Trophoblast cell (in vitro differentiated cells and primary cell): Measurements from ENCODE around the gene SLC9A1.

Experiments used
- DNase-seq, 2 donors: peaks; one replicate each; pipeline ENCODE4 v3.0.0-alpha.2; 2016
- H2AFZ ChIP-seq: 2 replicates; pipeline ENCODE4 v1.6.1; 2013; ENCODE audit warnings: low read length, moderate library complexity, mild to moderate bottlenecking; ENCODE audit not compliant: insufficient read depth, poor library complexity
- H2AK5ac ChIP-seq: 2 replicates; pipeline ENCODE4 v1.6.1; 2013; ENCODE audit warnings: mild to moderate bottlenecking, low read length
- H2BK120ac ChIP-seq: 2 replicates; pipeline ENCODE4 v1.6.1; 2013; ENCODE audit warnings: low read length, mild to moderate bottlenecking, moderate library complexity; ENCODE audit not compliant: insufficient read depth, poor library complexity
- H2BK12ac ChIP-seq: 2 replicates; pipeline ENCODE4 v1.6.1; 2013; ENCODE audit warnings: mild to moderate bottlenecking, low read length, moderate library complexity
- H2BK5ac ChIP-seq: 2 replicates; pipeline ENCODE4 v1.6.1; 2013; ENCODE audit warnings: low read length, low read depth, moderate library complexity, mild to moderate bottlenecking; ENCODE audit not compliant: poor library complexity
- H3K14ac ChIP-seq: 2 replicates; pipeline ENCODE4 v1.6.1; 2013; ENCODE audit warnings: mild to moderate bottlenecking, low read length
- H3K18ac ChIP-seq: 2 replicates; pipeline ENCODE4 v1.6.1; 2013; ENCODE audit warnings: mild to moderate bottlenecking, low read length
- H3K23ac ChIP-seq: 2 replicates; pipeline ENCODE4 v1.6.1; 2013; ENCODE audit warnings: low read length
- H3K27ac ChIP-seq: 2 replicates; pipeline ENCODE4 v1.5.1; 2013; ENCODE audit warnings: low read depth, mild to moderate bottlenecking, inconsistent platforms, low read length, moderate library complexity
- H3K27me3 ChIP-seq: 2 replicates; pipeline ENCODE4 v1.6.1; 2013; ENCODE audit warnings: inconsistent platforms, mild to moderate bottlenecking, low read length, moderate library complexity; ENCODE audit not compliant: insufficient read depth
- H3K36me3 ChIP-seq, 2 experiments: 1 replicate in 1 of 2; 2 replicates in 1 of 2; pipeline ENCODE4 v1.6.1; 2013; ENCODE audit warnings: low read length in 2 of 2, mild to moderate bottlenecking in 2 of 2, moderate library complexity in 1 of 2; ENCODE audit not compliant: insufficient read depth in 2 of 2, control insufficient read depth in 1 of 2
- H3K4ac ChIP-seq: 2 replicates; pipeline ENCODE4 v1.6.1; 2013; ENCODE audit warnings: low read depth, mild to moderate bottlenecking, low read length, moderate library complexity
- H3K4me1 ChIP-seq, 2 experiments: 1 replicate in 1 of 2; 2 replicates in 1 of 2; pipeline ENCODE4 v1.6.1; 2013; ENCODE audit warnings: low read length in 2 of 2, mild to moderate bottlenecking in 2 of 2, moderate library complexity in 1 of 2; ENCODE audit not compliant: insufficient read depth in 2 of 2, control insufficient read depth in 1 of 2
- H3K4me2 ChIP-seq: 2 replicates; pipeline ENCODE4 v1.6.1; 2013; ENCODE audit warnings: inconsistent platforms, mild to moderate bottlenecking, low read length, moderate library complexity
- H3K4me3 ChIP-seq: 2 replicates; pipeline ENCODE4 v1.5.1; 2013; ENCODE audit warnings: mild to moderate bottlenecking, low read depth, low read length, inconsistent platforms
- H3K79me1 ChIP-seq: one replicate; pipeline ENCODE4 v1.6.1; 2013; ENCODE audit warnings: low read length
- H3K79me2 ChIP-seq: 2 replicates; pipeline ENCODE4 v1.6.1; 2013; ENCODE audit warnings: low read length, mild to moderate bottlenecking; ENCODE audit not compliant: control insufficient read depth, insufficient read depth, poor library complexity
- H3K9ac ChIP-seq: 2 replicates; pipeline ENCODE4 v1.6.1; 2013; ENCODE audit warnings: mild to moderate bottlenecking, low read length
- H3K9me3 ChIP-seq: 2 replicates; pipeline ENCODE4 v1.6.1; 2013; ENCODE audit warnings: low read depth, mild to moderate bottlenecking, control low read depth, inconsistent platforms, low read length; ENCODE audit not compliant: insufficient read depth
- H4K12ac ChIP-seq: 2 replicates; pipeline ENCODE4 v1.6.1; 2013; ENCODE audit warnings: low read depth, mild to moderate bottlenecking, low read length, moderate library complexity
- H4K8ac ChIP-seq: 2 replicates; pipeline ENCODE4 v1.6.1; 2013; ENCODE audit warnings: low read depth, mild to moderate bottlenecking, low read length, moderate library complexity
- H4K91ac ChIP-seq: one replicate; pipeline ENCODE4 v1.6.1; 2013; ENCODE audit warnings: low read depth, mild to moderate bottlenecking, low read length, moderate library complexity
- WGBS: extraction: QIAGEN DNeasy Blood & Tissue Kit; methylation state at CpG from one replicate; pipeline ENCODE4 v1.1.7; 2013; ENCODE audit warnings: missing lambda C conversion rate; ENCODE audit not compliant: insufficient read length, insufficient coverage; ENCODE audit errors: extremely low coverage; 5-methylcytosine and 5-hydroxymethylcytosine counted together

SLC9A1 gene

GRCh38 chr1:27157194-27157593, 2.3 kb upstream of the SLC9A1 start:
- Histone ChIP-seq H3K9me3 (no peaks in the 10 kb centered on the region), H4K12ac (no peak overlapping the region), H3K18ac (no peak overlapping the region), H4K8ac (no peak overlapping the region), H4K91ac (no peak overlapping the region), H3K23ac (no peak overlapping the region), H3K14ac (no peak overlapping the region), H3K4me2 (no peak overlapping the region), H3K4me1 (peaks cover 24% of the 10 kb centered on the region in 2 experiments), H3K4ac (no peak overlapping the region), H2AFZ (no peak overlapping the region), H2BK12ac (peak overlapping the region; percentile 23), H3K79me2 (peaks cover 23% of the 10 kb centered on the region), H3K9ac (no peak overlapping the region), H3K36me3 (peaks cover 0 to under 1% of the 10 kb centered on the region in 2 experiments), H3K79me1 (peaks cover 18% of the 10 kb centered on the region), H2BK5ac (no peak overlapping the region), H3K27me3 (no peaks in the 10 kb centered on the region), H3K4me3 (no peak overlapping the region), H3K27ac (no peak overlapping the region), H2BK120ac (no peak overlapping the region), H2AK5ac (no peak overlapping the region)
- no peak for DNase-seq
- no CpG with 5 or more reads among the region's 3 CpGs for WGBS

- Histone ChIP-seq H4K12ac (peak overlapping the region; percentile 76), H3K4me3 (peak overlapping the region; percentile 71), H3K4ac (peak overlapping the region; percentile 51), H3K36me3 (peaks cover 0 to 8% of the 10 kb centered on the region in 2 experiments), H2BK120ac (peak overlapping the region; percentile 85), H4K8ac (peak overlapping the region; percentile 72), H3K18ac (peak overlapping the region; percentile 88), H3K23ac (no peak overlapping the region), H2AFZ (peak overlapping the region; percentile 61), H3K4me1 (peaks cover 28 to 38% of the 10 kb centered on the region in 2 experiments), H2BK5ac (peak overlapping the region; percentile 92), H3K14ac (peak overlapping the region; percentile 83), H3K9ac (peak overlapping the region; percentile 84), H2AK5ac (peak overlapping the region; percentile 31), H3K4me2 (peak overlapping the region; percentile 80), H2BK12ac (peak overlapping the region; percentile 19), H3K27me3 (no peaks in the 10 kb centered on the region), H3K27ac (peak overlapping the region; percentile 67), H3K79me2 (peaks cover 28% of the 10 kb centered on the region), H3K79me1 (peaks cover 16% of the 10 kb centered on the region), H4K91ac (peak overlapping the region; percentile 88), H3K9me3 (no peaks in the 10 kb centered on the region)
- WGBS = no CpG with 5 or more reads among the region's 20 CpGs
- DNase-seq = no peak
Observed at GRCh38 chr1:27154469-27154990, 395 bp downstream of the SLC9A1 start.

GRCh38 chr1:27153927-27154358, 982 bp downstream of the SLC9A1 start:
- Histone ChIP-seq H3K14ac (peak overlapping the region; percentile 1), H2BK120ac (peak overlapping the region; percentile 18), H4K12ac (no peak overlapping the region), H3K4me3 (no peak overlapping the region), H3K4me1 (peaks cover 29 to 41% of the 10 kb centered on the region in 2 experiments), H3K18ac (peak overlapping the region; percentile 88), H3K79me2 (peaks cover 28% of the 10 kb centered on the region), H2AFZ (no peak overlapping the region), H3K27me3 (no peaks in the 10 kb centered on the region), H3K4me2 (peak overlapping the region; percentile 80), H4K91ac (peak overlapping the region; percentile 88), H3K36me3 (peaks cover 0 to 12% of the 10 kb centered on the region in 2 experiments), H2BK5ac (peak overlapping the region; percentile 92), H4K8ac (peak overlapping the region; percentile 30), H2BK12ac (peak overlapping the region; percentile 20), H3K9ac (no peak overlapping the region), H3K79me1 (peaks cover 16% of the 10 kb centered on the region), H3K4ac (peak overlapping the region; percentile 51), H3K23ac (no peak overlapping the region), H2AK5ac (peak overlapping the region; percentile 51), H3K27ac (no peak overlapping the region), H3K9me3 (no peaks in the 10 kb centered on the region)
- no CpG with 5 or more reads among the region's 21 CpGs for WGBS
- peak in 1 of 2 donors; percentile 25 for DNase-seq

DNA sequence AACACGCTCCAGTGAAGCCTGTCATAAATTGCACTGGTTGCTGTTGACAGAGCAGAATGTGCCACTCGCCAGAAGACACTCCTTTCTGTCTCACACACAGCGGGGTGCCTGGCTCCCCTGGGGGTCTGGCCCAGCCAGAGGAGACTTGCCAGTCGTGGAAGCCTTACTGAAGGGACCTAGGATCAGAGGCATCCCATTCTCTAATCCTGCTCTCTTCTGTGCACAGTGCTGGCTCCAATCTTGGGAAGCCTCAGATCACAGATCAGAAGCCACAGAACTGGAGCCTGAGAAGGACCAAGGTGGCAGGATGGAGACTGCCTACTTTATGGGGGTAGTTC, 1.4 kb downstream of the SLC9A1 start:
- peaks cover 32% of the 10 kb centered on the region for H3K79me2 ChIP-seq
- no peak overlapping the region for H3K9ac ChIP-seq
- H2BK12ac ChIP-seq = no peak overlapping the region
- H4K8ac ChIP-seq = peak overlapping the region; percentile 30
- peak overlapping the region; percentile 80 for H3K4me2 ChIP-seq
- no peak for DNase-seq
- H3K4me3 ChIP-seq = no peak overlapping the region
- no peaks in the 10 kb centered on the region for H3K27me3 ChIP-seq
- peak overlapping the region; percentile 8 for H2AK5ac ChIP-seq
- peak overlapping the region; percentile 4 for H2BK5ac ChIP-seq
- H2AFZ ChIP-seq = no peak overlapping the region
- peak overlapping the region; percentile 51 for H3K4ac ChIP-seq
- H3K14ac ChIP-seq = peak overlapping the region; percentile 1
- peak overlapping the region; percentile 88 for H4K91ac ChIP-seq
- H3K9me3 ChIP-seq = no peaks in the 10 kb centered on the region
- H3K4me1 ChIP-seq = peaks cover 33 to 45% of the 10 kb centered on the region in 2 experiments
- no peak overlapping the region for H3K27ac ChIP-seq
- H3K18ac ChIP-seq = peak overlapping the region; percentile 88
- peaks cover 16% of the 10 kb centered on the region for H3K79me1 ChIP-seq
- peaks cover 0 to 14% of the 10 kb centered on the region in 2 experiments for H3K36me3 ChIP-seq
- WGBS = no CpG with 5 or more reads among the region's 4 CpGs
- peak overlapping the region; percentile 18 for H2BK120ac ChIP-seq
- no peak overlapping the region for H4K12ac ChIP-seq
- H3K23ac ChIP-seq = no peak overlapping the region
